GM19452 (cell line): ENCODE results near the gene MT1M.
A peak's percentile ranks its signal among the peaks of the same experiment; 100 is the strongest.
"Not testable (repeated sequence)": the region's sequence is repeated elsewhere in the genome, so short reads cannot be mapped to it uniquely, and the experiment has no call there.

Experiments
- ATAC-seq: cut with Tn5 transposase; IDR thresholded peaks from one replicate; pipeline ENCODE4 v1.9.1; 2021; ENCODE audit not compliant: unreplicated experiment

Gene MT1M

DNA sequence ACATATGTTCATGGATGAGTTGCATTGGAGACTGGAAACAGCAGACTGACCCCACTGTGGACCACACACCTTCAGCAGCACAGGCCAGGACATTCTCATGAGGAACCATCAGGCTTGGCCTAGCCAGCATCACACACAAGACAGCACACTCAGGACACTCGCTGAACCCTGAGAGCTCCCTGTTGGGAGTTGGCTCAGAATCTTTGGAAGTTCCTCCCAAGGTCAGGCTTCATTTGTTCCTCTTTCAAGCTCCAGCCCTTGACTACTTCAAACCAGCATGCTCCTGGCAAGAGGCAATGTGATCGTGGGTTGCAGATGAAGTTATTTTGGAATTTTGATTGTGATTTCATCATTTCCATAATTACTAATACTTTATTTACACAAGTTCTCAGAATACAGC, 39.2 kb downstream of the MT1M start:
- not testable (repeated sequence) for ATAC-seq

GRCh38 chr16:56672171-56672570, 39.7 kb downstream of the MT1M start:
- not testable (repeated sequence) for ATAC-seq

DNA sequence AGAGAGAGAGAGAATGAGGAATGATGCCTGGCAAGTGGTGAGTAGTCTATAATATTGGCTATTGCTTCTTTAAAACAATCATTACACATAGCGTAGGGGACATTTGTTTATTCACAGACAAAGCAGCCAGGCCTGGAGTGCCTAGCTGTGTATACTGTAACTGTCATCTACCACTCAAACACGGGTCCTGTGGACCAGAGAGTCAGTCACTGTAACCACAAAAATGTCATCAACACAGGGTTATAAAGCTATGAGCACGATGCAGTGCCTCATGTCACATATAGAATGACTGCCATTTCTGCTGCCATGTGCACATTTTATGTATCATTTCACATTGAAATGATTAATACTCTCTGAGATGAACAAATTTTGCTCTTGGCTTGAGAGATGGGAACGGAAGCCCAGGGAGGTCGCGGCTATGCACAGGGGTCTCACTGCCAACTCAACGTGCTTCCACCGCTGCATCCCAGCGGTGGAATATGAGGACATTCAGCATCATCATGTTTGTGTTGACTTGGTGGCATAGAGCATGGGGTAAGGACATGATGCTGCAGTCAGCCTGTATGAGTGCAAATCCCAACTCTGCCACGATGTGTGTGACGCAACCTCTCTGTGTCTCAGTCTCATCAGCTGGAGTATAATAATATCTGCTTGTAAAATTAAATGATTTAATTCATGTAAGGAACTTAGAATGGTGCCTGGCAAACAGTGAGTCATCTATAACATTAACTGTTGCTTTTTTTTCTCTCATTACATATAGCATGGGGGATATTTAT, 40.5 kb downstream of the MT1M start:
- no peak for ATAC-seq

- ATAC-seq: no peak
Measured at GRCh38 chr16:56673921-56674320, 41.5 kb downstream of the MT1M start.

- not testable (repeated sequence) for ATAC-seq
Measured at GRCh38 chr16:56674570-56674969, 42.1 kb downstream of the MT1M start.

GRCh38 chr16:56675685-56676210, 43.3 kb downstream of the MT1M start:
- no peak for ATAC-seq

GRCh38 chr16:56677474-56677873, 45.0 kb downstream of the MT1M start:
- no peak for ATAC-seq

DNA sequence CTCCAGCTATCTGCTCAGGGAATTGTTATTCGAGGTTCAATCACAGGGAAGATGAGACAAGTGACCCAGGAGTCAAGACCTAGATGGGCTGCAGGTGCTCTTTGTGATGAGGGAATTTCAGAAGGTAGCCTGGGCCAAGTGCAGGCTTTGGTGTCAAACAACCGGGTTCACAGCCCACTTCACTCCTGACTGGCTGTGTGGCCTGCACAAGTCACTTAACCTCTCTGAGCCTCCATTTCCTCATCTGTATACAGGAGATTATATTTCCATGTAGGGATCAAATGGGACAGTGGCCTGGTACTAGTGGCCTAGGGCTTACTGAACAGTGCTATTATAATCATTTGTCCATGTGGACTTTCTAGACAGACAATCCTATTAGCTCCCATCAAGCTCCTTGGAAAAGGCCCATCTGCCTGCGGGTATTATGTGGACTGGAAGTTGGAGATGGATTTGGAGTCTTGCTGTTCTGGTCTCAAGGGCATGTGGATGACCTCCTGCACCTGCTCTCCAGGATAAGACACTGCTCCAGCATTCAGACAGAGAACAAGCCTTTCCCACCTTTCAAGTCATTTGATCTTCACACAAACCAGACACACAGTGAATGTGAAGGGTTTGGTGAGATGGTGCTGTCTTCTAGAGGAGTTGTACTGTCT, 46.7 kb downstream of the MT1M start:
- ATAC-seq: no peak

DNA sequence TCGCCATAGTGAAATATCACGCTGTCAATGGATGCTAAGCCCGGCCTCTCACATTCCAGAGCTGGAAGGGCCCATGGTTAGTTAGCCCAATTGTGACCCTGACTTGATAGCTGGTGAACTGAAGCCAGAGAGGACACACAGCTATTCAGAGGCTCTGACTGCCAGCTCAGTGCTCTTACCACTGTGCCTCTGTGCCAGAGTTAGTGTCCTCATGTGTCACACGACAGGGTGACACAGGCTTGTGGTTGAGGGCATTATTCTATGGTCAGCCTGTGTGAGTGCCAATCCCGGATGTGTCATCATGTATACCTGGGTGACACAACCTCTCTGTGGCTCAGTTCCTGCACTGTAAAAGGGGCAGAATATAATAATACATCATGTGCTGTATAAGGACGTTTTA, 47.4 kb downstream of the MT1M start:
- ATAC-seq: no peak

DNA sequence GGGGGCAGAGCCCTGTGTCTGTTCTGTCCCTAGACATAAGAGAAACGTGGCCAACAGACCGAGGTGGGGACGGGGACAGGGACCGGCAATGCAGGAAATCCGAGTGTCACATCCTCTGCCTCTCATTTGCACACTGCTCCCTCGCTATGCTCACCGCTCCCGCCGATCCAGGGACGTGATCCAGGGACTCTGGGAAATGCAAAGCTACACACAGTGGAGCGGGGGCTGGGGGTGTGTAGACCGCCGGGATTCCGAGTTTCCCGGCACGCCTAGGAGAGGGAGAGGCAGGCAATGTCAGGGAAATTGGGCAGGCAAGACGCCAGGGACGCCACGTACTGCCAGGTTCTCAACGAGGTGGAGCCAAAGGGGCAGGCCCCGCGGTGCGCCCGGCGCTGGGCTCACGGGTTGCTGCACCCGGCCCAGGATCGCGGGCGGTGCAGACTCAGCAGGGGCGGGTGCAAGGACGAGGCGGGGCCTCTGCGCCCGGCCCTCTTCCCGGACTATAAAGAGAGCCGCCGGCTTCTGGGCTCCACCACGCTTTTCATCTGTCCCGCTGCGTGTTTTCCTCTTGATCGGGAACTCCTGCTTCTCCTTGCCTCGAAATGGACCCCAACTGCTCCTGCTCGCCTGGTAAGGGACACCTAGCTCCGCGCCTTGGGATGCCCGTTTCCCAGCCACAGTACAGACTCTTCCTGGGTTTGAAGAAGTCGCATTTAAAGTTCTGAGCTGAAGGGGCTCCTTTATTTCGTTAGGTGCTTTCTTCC, 49.7 kb downstream of the MT1M start, which contains the start of gene MT1X:
TSS of gene MT1X (plus strand) at position 532 of the 764 bp plus-strand sequence. CDS start at position 603, 71 bp downstream.
- peak; percentile 97 for ATAC-seq

DNA sequence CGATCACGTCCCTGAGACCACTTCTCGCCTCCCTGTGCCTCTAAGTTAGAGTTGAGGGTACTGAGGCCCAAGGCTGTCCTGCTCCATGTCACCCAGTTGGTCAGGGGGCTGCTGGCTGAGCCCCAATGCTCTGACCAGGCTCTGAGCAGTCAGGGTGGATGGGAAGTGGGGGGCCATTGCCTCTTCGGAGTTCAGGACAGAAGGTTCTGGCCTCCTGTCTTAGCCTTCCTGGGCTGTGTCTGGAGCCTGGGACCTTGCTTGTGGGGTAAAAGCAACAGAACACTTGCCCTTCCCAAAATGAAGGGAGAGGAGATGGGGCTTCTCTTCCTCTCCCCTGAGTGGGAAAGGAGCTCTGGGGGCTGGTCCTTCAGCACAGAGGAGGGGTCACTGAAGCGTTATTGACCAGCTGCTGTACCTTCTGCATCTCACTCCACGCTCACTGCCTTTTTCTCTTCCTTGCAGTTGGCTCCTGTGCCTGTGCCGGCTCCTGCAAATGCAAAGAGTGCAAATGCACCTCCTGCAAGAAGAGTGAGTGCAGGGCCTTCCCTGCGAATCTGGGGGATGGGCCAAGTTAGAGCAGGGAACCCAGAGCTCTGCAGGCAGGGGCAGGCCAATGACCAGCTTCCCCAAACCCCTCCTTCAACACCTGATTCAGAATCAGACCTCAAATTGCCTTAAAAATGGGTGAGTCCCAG, 50.4 kb downstream of the MT1M start:
- ATAC-seq: peak; percentile 1
